Breast epithelium (tissue), 3 donors: Measurements from ENCODE around the gene CTSO.

Source experiments
- CTCF ChIP-seq, 3 donors: fragments of 450-650 bp; IDR thresholded peaks; one replicate each; pipeline ENCODE4 v1.5.1; 2016 to 2017; ENCODE audit warnings: antibody characterized with exemption in 3 of 3, mild to moderate bottlenecking in 3 of 3, moderate library complexity in 3 of 3
- POLR2A ChIP-seq: fragments of 450-650 bp; IDR thresholded peaks from one replicate; pipeline ENCODE4 v1.6.1; 2016; ENCODE audit warnings: antibody characterized with exemption, mild to moderate bottlenecking, moderate library complexity
- POLR2AphosphoS5 ChIP-seq, 3 donors: sonication (generic); formaldehyde crosslinking; IDR thresholded peaks; one replicate each; pipeline ENCODE4 v1.6.1; 2017; ENCODE audit warnings: antibody characterized with exemption in 3 of 3

- TF ChIP-seq CTCF (IDR thresholded peaks at IDR 0.05) (no peak), POLR2AphosphoS5 (IDR thresholded peaks at IDR 0.05) (no peak), POLR2A (no peak)
These were observed 3.2 kb downstream of the CTSO start for GRCh38 chr4:155950461-155950860.
